Ectodermal cell (in vitro differentiated cells): Measurements from ENCODE around the gene PRR36.

ENCODE experiments used
- H3K27ac ChIP-seq: 2 replicates; pipeline ENCODE4 v1.7.0; 2013; ENCODE audit warnings: mild to moderate bottlenecking, low read depth, low read length; ENCODE audit not compliant: insufficient read depth, poor library complexity, severe bottlenecking
- H3K27me3 ChIP-seq: 2 replicates; pipeline ENCODE4 v1.7.0; 2013; ENCODE audit warnings: mild to moderate bottlenecking, low read length; ENCODE audit not compliant: insufficient read depth, control insufficient read depth, poor library complexity, severe bottlenecking
- H3K36me3 ChIP-seq: one replicate; pipeline ENCODE4 v1.7.0; 2013; ENCODE audit warnings: low read length; ENCODE audit not compliant: control insufficient read depth, insufficient read depth
- H3K4me1 ChIP-seq: one replicate; pipeline ENCODE4 v1.7.0; 2013; ENCODE audit warnings: low read length; ENCODE audit not compliant: control insufficient read depth, insufficient read depth
- H3K4me3 ChIP-seq: 2 replicates; pipeline ENCODE4 v1.7.0; 2013; ENCODE audit warnings: low read depth, low read length, control low read depth; ENCODE audit not compliant: insufficient read depth
- H3K9me3 ChIP-seq: 2 replicates; pipeline ENCODE4 v1.7.0; 2013; ENCODE audit warnings: mild to moderate bottlenecking, low read length, moderate library complexity; ENCODE audit not compliant: control insufficient read depth
- WGBS, 2 experiments: methylation state at CpG; one replicate each; pipeline ENCODE4 v1.1.7; 2013; ENCODE audit warnings: missing lambda C conversion rate in 2 of 2; 5-methylcytosine and 5-hydroxymethylcytosine counted together

Gene PRR36

DNA sequence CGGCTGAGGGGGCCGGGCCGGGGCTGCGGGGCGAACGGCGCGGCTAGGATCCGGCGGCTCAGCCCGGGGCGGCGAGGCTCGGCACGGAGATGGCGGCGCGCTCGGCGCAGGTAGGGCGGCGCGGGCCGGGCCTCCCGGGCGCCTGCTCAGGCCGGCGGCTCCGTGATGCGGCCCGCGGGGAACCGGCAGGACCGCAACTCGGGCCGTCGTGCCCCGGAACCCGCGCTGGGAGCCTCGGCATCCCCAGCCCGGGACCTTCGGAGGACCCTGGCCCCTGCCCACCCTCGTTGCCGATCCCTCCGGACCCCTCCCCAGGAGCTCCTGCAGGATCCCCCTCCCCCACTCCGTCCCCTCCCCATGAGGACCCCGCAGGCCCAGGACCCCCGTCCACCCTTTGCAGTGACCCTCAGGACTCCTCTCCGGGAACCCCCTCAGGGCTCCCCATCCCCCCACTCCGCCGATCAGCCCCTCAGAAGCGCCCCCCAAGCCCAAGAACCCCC lies 43.9 kb downstream of the PRR36 start:
- WGBS, 2 experiments = 3 to 4% methylated on average over 53 of the region's 53 CpGs
- Histone ChIP-seq H3K27me3 (peaks cover 29% of the 10 kb centered on the region), H3K36me3 (no peaks in the 10 kb centered on the region)

DNA sequence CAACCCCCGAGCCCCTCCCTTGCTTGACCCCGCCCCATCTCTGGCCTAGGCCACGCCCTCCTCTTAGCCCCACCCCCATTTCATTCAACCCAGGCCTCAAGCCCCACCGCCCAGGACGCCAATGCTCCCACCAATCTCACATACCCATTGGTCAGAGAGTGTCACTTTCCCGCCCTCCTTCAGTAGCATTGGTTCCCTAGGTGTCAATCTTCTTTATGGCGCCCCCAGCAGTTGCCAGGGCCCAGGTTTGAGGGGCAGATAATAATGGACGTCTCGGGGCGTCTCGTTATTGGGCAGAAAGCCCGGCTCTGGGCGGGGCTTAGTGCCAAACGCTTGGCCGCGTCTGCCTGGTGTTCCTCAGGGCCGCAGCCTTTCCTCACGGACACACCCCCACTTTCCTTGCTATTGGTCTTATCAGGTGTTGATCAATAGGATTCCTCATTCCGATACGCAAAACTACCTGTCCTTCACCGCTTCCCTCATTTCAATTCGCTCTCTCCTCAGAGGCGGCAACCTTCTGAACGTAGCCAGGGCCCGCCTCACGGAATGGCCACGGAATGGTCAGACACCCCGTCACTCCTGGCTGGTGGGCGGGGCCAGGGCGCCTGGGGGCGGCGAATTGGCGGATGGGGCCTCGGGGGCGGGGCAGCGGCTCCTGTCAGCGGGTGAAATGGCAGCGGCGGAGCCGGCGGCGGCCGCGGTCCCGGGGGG lies 44.5 kb downstream of the PRR36 start, which contains the start of gene EVI5L:
TSS of gene EVI5L (plus strand) at position 658 of the 711 bp plus-strand sequence. CDS start 16,325 bp downstream, outside the sequence.
- Histone ChIP-seq H3K27me3 (peaks cover 29% of the 10 kb centered on the region), H3K27ac (no peak within 1 kb of the TSS), H3K9me3 (no peaks in the 10 kb centered on the region), H3K36me3 (no peaks in the 10 kb centered on the region), H3K4me3 (peak within 1 kb of the TSS; percentile 61), H3K4me1 (no peaks in the 10 kb centered on the region)
- WGBS, 2 experiments = 0% methylated on average over 45 of the region's 45 CpGs

More for the DNA sequence above, 43.9 kb downstream of the PRR36 start:
- H3K9me3 ChIP-seq = no peaks in the 10 kb centered on the region
- H3K4me1 ChIP-seq = no peaks in the 10 kb centered on the region
- no peak overlapping the region for H3K27ac ChIP-seq
- peak overlapping the region; percentile 61 for H3K4me3 ChIP-seq

GRCh38 chr19:7829166-7829520 lies 45.0 kb downstream of the PRR36 start:
- Histone ChIP-seq H3K27me3 (peaks cover 29% of the 10 kb centered on the region), H3K9me3 (no peaks in the 10 kb centered on the region), H3K27ac (no peak overlapping the region), H3K36me3 (no peaks in the 10 kb centered on the region), H3K4me3 (peak overlapping the region; percentile 31), H3K4me1 (no peaks in the 10 kb centered on the region)
- 13% methylated on average over 18 of the region's 18 CpGs for WGBS, 2 experiments

DNA sequence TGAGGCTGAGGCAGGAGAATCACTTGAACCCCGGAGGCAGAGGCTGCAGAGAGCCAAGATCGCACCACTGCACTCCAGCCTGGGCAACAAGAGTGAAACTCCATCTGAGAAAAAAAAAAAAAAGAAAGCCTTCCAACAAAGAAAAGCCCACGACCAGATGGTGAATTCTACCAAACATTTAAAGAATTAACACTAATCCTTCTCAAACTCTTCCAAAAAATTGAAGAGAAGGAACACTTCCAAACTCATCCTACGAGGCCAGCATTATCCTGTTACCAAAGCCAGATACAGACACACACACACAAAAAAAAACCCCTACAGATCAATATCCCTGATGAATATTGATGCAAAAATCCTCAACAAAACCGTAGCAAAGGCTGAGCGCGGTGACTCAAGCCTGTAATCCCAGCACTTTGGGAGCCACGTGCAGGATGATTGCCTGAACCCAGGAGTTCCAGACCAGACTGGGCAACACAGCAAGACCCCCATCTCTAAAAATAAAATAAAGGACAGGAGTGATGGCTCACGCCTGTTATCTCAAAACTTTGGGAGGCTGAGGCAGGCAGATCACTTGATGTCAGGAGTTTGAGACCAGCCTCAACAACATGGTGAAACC lies 50.4 kb downstream of the PRR36 start:
- no peaks in the 10 kb centered on the region for H3K9me3 ChIP-seq
- peaks cover 23% of the 10 kb centered on the region for H3K27me3 ChIP-seq
- H3K4me3 ChIP-seq = no peak overlapping the region
- no peaks in the 10 kb centered on the region for H3K36me3 ChIP-seq
- 69 to 71% methylated on average over 9 of the region's 9 CpGs for WGBS, 2 experiments
- no peak overlapping the region for H3K27ac ChIP-seq
- H3K4me1 ChIP-seq = no peaks in the 10 kb centered on the region

GRCh38 chr19:7822910-7823515 lies 51.2 kb downstream of the PRR36 start:
- Histone ChIP-seq H3K4me3 (no peak overlapping the region), H3K36me3 (no peaks in the 10 kb centered on the region), H3K27ac (no peak overlapping the region), H3K9me3 (no peaks in the 10 kb centered on the region), H3K4me1 (no peaks in the 10 kb centered on the region), H3K27me3 (peaks cover 15% of the 10 kb centered on the region)
- WGBS, 2 experiments = 86 to 94% methylated on average over 3 of the region's 4 CpGs

GRCh38 chr19:7820588-7820987 lies 53.6 kb downstream of the PRR36 start:
- H3K27me3 ChIP-seq = no peaks in the 10 kb centered on the region
- no peaks in the 10 kb centered on the region for H3K9me3 ChIP-seq
- H3K4me1 ChIP-seq = no peaks in the 10 kb centered on the region
- no peak overlapping the region for H3K27ac ChIP-seq
- H3K36me3 ChIP-seq = no peaks in the 10 kb centered on the region
- 73 to 82% methylated on average over 3 of the region's 3 CpGs for WGBS, 2 experiments
- H3K4me3 ChIP-seq = no peak overlapping the region

DNA sequence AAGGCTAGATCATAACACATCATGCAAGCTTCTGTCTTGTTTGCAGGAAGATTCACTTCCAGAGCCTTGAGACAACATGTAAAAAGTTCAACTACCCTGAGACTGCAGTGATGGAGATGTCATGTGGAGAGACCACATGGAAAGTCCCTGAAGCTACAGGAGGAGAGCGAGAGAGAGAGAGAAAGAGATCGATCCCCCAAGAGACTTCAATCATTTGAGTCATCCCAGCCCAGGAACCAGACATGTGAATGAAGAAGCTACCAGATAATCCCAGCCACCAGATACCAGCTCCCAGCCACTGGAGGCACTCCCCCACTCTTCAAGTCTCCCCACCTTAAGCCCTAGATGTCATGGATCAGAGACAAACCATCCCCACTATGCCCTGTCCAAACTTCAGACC lies 54.9 kb downstream of the PRR36 start:
- no peak overlapping the region for H3K27ac ChIP-seq
- no peaks in the 10 kb centered on the region for H3K4me1 ChIP-seq
- no peaks in the 10 kb centered on the region for H3K27me3 ChIP-seq
- H3K36me3 ChIP-seq = no peaks in the 10 kb centered on the region
- WGBS, 2 experiments = 79 to 81% methylated on average over 2 of the region's 2 CpGs
- H3K9me3 ChIP-seq = no peaks in the 10 kb centered on the region
- H3K4me3 ChIP-seq = no peak overlapping the region

DNA sequence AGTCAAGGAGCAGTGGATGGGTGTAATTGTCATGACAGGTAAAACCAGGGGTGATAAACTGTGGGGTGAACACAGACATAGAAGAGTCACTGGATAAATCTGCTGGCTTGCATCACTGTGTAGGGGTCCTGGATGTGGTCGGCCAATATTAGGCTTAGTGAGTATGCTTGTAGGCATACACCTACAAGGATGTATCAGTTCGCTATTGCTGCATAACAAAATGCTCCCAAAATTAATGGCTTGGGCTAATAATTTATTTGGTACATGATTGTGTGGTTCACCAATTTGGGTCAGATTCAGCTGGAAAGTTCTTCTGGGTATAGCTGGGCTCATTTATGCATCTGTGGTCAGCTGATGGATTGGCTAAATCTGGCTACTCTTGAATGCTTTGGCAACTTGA lies 55.4 kb downstream of the PRR36 start:
- Histone ChIP-seq H3K9me3 (no peaks in the 10 kb centered on the region), H3K36me3 (no peaks in the 10 kb centered on the region), H3K27me3 (no peaks in the 10 kb centered on the region), H3K27ac (no peak overlapping the region), H3K4me3 (no peak overlapping the region), H3K4me1 (no peaks in the 10 kb centered on the region)
- WGBS, 2 experiments = 84 to 87% methylated on average over 2 of the region's 2 CpGs
